IMR-90 (cell line): ENCODE results near the gene CCDC30. TPM values are rescaled to one million over a fixed set of nuclear protein-coding genes. Genes with fewer than 3 reads are reported as not detected.

Experiments used
- ATAC-seq: fragments of 200-7000 bp; cut with Tn5 transposase; 2 replicates; pipeline ENCODE4 v1.9.1; 2020; ENCODE audit warnings: low read depth, mild to moderate bottlenecking, moderate library complexity
- BruUV-seq: library from RNA; stranded (reverse); fragments of 400-500 nt; replicated peaks from 2 replicates; lab custom pipeline; 2021; lab: Mats Ljungman, UMichigan
- CTCF ChIA-PET: fragments of 300-600 bp; formaldehyde crosslinking; extraction: SDS; loops from one replicate; lab custom pipeline; 2021; ENCODE audit warnings: antibody characterized with exemption; lab: Yijun Ruan, JAX
- POLR2A ChIA-PET: fragments of 300-600 bp; sonication (Branson Sonifier 250); formaldehyde crosslinking; loops from one replicate; lab custom pipeline; 2022; ENCODE audit warnings: antibody characterized with exemption; ENCODE audit not compliant: unreplicated experiment; lab: Charles Lee
- DNase-seq: peaks from one replicate; pipeline ENCODE4 v3.0.0; 2013
- H2AFZ ChIP-seq: replicated peaks from 2 replicates; pipeline ENCODE3; 2013; ENCODE audit warnings: low read length, mild to moderate bottlenecking; ENCODE audit not compliant: poor library complexity
- H2AK5ac ChIP-seq: 2 replicates; pipeline ENCODE4 v1.6.1; 2013; ENCODE audit warnings: low read depth, low read length, inconsistent platforms
- H2AK9ac ChIP-seq: replicated peaks from 2 replicates; pipeline ENCODE3; 2013; ENCODE audit warnings: mild to moderate bottlenecking, low read depth, low read length, moderate library complexity; ENCODE audit not compliant: poor library complexity
- H2BK120ac ChIP-seq: 2 replicates; pipeline ENCODE4 v1.6.1; 2013; ENCODE audit warnings: low read depth, low read length, inconsistent platforms
- H2BK15ac ChIP-seq: 3 replicates; pipeline ENCODE4 v1.6.1; 2013; ENCODE audit warnings: low read depth, low read length, inconsistent platforms
- H2BK20ac ChIP-seq: 2 replicates; pipeline ENCODE4 v1.6.1; 2013; ENCODE audit warnings: low read depth, mild to moderate bottlenecking, inconsistent platforms, low read length, moderate library complexity
- H2BK5ac ChIP-seq: 2 replicates; pipeline ENCODE4 v1.6.1; 2013; ENCODE audit warnings: mild to moderate bottlenecking, low read depth, low read length, inconsistent platforms; ENCODE audit not compliant: poor library complexity, severe bottlenecking
- H3K14ac ChIP-seq: replicated peaks from 2 replicates; pipeline ENCODE4 v1.6.1; 2013; ENCODE audit warnings: low read depth, low read length, inconsistent platforms
- H3K18ac ChIP-seq: 2 replicates; pipeline ENCODE4 v1.6.1; 2013; ENCODE audit warnings: low read depth, low read length, control low read depth
- H3K23ac ChIP-seq: 2 replicates; pipeline ENCODE4 v1.6.1; 2013; ENCODE audit warnings: low read depth, low read length, inconsistent platforms
- H3K27ac ChIP-seq: 2 replicates; pipeline ENCODE4 v1.5.1; 2013; ENCODE audit warnings: mild to moderate bottlenecking, control low read depth, low read length; ENCODE audit not compliant: insufficient read depth
- H3K27me3 ChIP-seq: 2 replicates; pipeline ENCODE4 v1.6.1; 2013; ENCODE audit warnings: low read length; ENCODE audit not compliant: control insufficient read depth, insufficient read depth
- H3K36me3 ChIP-seq: 2 replicates; pipeline ENCODE4 v1.6.1; 2013; ENCODE audit warnings: low read length, mixed read lengths; ENCODE audit not compliant: control insufficient read depth, insufficient read depth
- H3K4ac ChIP-seq: 2 replicates; pipeline ENCODE4 v1.6.1; 2013; ENCODE audit warnings: low read depth, low read length, inconsistent platforms
- H3K4me1 ChIP-seq: 2 replicates; pipeline ENCODE4 v1.6.1; 2013; ENCODE audit warnings: low read length, mixed read lengths; ENCODE audit not compliant: control insufficient read depth, insufficient read depth
- H3K4me2 ChIP-seq: 2 replicates; pipeline ENCODE4 v1.6.1; 2013; ENCODE audit warnings: low read depth, mild to moderate bottlenecking, control low read depth, low read length, moderate library complexity
- H3K4me3 ChIP-seq: 2 replicates; pipeline ENCODE4 v1.5.1; 2013; ENCODE audit warnings: low read depth, mild to moderate bottlenecking, control low read depth, low read length, moderate library complexity; ENCODE audit not compliant: insufficient read depth
- H3K56ac ChIP-seq: 2 replicates; pipeline ENCODE4 v1.6.1; 2013; ENCODE audit warnings: low read length, inconsistent platforms; ENCODE audit not compliant: insufficient read depth; ENCODE audit errors: extremely low read depth
- H3K79me1 ChIP-seq, 2 experiments: 2 replicates each; pipeline ENCODE4 v1.6.1; 2013; ENCODE audit warnings: low read length in 2 of 2, inconsistent platforms in 1 of 2, low read depth in 1 of 2
- H3K9ac ChIP-seq: 2 replicates; pipeline ENCODE4 v1.6.1; 2013; ENCODE audit warnings: low read depth, low read length, control low read depth
- H3K9me1 ChIP-seq: 2 replicates; pipeline ENCODE4 v1.6.1; 2013; ENCODE audit warnings: low read length, inconsistent platforms; ENCODE audit not compliant: insufficient read depth
- H3K9me3 ChIP-seq: 2 replicates; pipeline ENCODE4 v1.6.1; 2013; ENCODE audit warnings: low read length; ENCODE audit not compliant: control insufficient read depth, insufficient read depth
- H4K20me1 ChIP-seq: 2 replicates; pipeline ENCODE4 v1.6.1; 2013; ENCODE audit warnings: low read length, inconsistent platforms; ENCODE audit not compliant: insufficient read depth
- H4K5ac ChIP-seq: 2 replicates; pipeline ENCODE4 v1.6.1; 2013; ENCODE audit warnings: mild to moderate bottlenecking, low read depth, low read length, control low read depth
- H4K8ac ChIP-seq, 2 experiments: 2 replicates each; pipeline ENCODE4 v1.6.1; 2013; ENCODE audit warnings: low read depth in 2 of 2, low read length in 2 of 2, control low read depth in 1 of 2, inconsistent platforms in 1 of 2
- H4K91ac ChIP-seq: 2 replicates; pipeline ENCODE4 v1.6.1; 2013; ENCODE audit warnings: low read depth, low read length, inconsistent platforms; ENCODE audit not compliant: insufficient read depth
- BHLHE40 ChIP-seq: fragments of 150-350 bp; IDR thresholded peaks from 2 replicates; pipeline ENCODE4 v1.6.1; 2016; ENCODE audit warnings: mild to moderate bottlenecking, low read depth, low read length
- CEBPB ChIP-seq: IDR thresholded peaks from 2 replicates; pipeline ENCODE4 v1.6.1; 2012; ENCODE audit warnings: low read depth, low read length, improper control_type of control experiment
- CHD1 ChIP-seq: IDR thresholded peaks from 2 replicates; pipeline ENCODE4 v1.6.1; 2012; ENCODE audit warnings: low read depth, low read length, improper control_type of control experiment
- ELK1 ChIP-seq: fragments of 150-350 bp; IDR thresholded peaks from 2 replicates; pipeline ENCODE4 v1.6.1; 2016; ENCODE audit warnings: low read depth, mild to moderate bottlenecking, low read length, moderate library complexity, borderline replicate concordance
- FOS ChIP-seq: fragments of 150-350 bp; IDR thresholded peaks from 2 replicates; pipeline ENCODE4 v1.6.1; 2016; ENCODE audit warnings: low read depth, low read length
- MAFK ChIP-seq: IDR thresholded peaks from 2 replicates; pipeline ENCODE4 v1.6.1; 2012; ENCODE audit warnings: low read depth, low read length, improper control_type of control experiment
- MXI1 ChIP-seq: IDR thresholded peaks from 2 replicates; pipeline ENCODE4 v1.6.1; 2012; ENCODE audit warnings: low read depth, mild to moderate bottlenecking, low read length, moderate library complexity, borderline replicate concordance
- NFE2L2 ChIP-seq: fragments of 150-350 bp; IDR thresholded peaks from 2 replicates; pipeline ENCODE4 v1.6.1; 2016; ENCODE audit warnings: low read depth, mild to moderate bottlenecking, low read length
- POLR2A ChIP-seq: IDR thresholded peaks from 2 replicates; pipeline ENCODE4 v1.6.1; 2012; ENCODE audit warnings: mild to moderate bottlenecking, low read depth, low read length
- RAD21 ChIP-seq: IDR thresholded peaks from 2 replicates; pipeline ENCODE4 v1.6.1; 2012; ENCODE audit warnings: low read length, improper control_type of control experiment
- SMC3 ChIP-seq: fragments of 150-350 bp; IDR thresholded peaks from 2 replicates; pipeline ENCODE4 v1.6.1; 2016; ENCODE audit warnings: low read depth, mild to moderate bottlenecking, antibody characterized with exemption, low read length, moderate library complexity
- WGBS, 2 experiments: methylation state at CpG; one replicate each; pipeline versions ENCODE4 v1.1.5 to v1.1.7; 2013; ENCODE audit warnings: missing lambda C conversion rate in 2 of 2; ENCODE audit not compliant: insufficient read length in 1 of 2; ENCODE audit errors: extremely low coverage in 2 of 2; 5-methylcytosine and 5-hydroxymethylcytosine counted together
- dilution Hi-C: fragments of 300-500 bp; cut with HindIII; formaldehyde crosslinking; loops from one replicate; pipeline ENCODE4 v1.14.3; 2018; ENCODE audit warnings: low sequenced_read_pairs; ENCODE audit not compliant: unreplicated experiment
- in situ Hi-C: fragments of 300-500 bp; cut with MboI; formaldehyde crosslinking; loops from 3 replicates; pipeline ENCODE4 v1.14.3; 2019; ENCODE audit warnings: low sequenced_read_pairs, inconsistent platforms, mixed read lengths
- intact Hi-C: fragments of 100-400 bp; cut with micrococcal nuclease; formaldehyde crosslinking; loops from 2 replicates; pipeline ENCODE4 v1.10.0; 2022
- polyA plus RNA-seq, 3 experiments: library from polyadenylated mRNA; depleted of rRNA; stranded (reverse); fragments of >200 nt; gene quantifications; 2 replicates each; pipeline ENCODE4 v1.2.3, GENCODE V29; 2012; ENCODE audit warnings: low replicate concordance in 1 of 3
- total RNA-seq: library from RNA; depleted of rRNA; stranded (reverse); fragments of >200 nt; gene quantifications from 2 replicates; pipeline ENCODE4 v1.2.3, GENCODE V29; 2012
- TF ChIP-seq, protein P1 (sequence below): fragments of 150-350 bp; IDR thresholded peaks from 2 replicates; pipeline ENCODE4 v1.6.1; 2017; ENCODE audit warnings: mild to moderate bottlenecking, antibody characterized with exemption, low read length, low read depth

CCDC30 gene
- total and polyA plus RNA-seq, 2 of the 4 experiments (the other 2 are of a cell fraction): 0.14 to 0.18 TPM

DNA sequence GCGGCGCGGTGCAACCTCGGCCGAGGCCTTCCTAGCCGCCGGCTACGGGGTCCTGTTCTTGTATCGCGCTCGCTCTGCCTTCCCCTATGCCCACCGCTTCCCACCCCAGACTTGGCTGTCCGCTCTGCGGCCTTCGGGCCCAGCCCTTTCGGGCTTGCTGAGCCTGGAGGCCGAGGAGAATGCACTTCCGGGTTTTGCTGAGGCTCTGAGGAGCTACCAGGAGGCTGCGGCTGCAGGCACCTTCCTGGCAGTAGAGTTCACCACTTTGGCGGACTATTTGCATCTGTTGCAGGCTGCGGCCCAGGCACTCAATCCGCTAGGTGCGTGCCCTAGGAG is 6.4 kb upstream of the CCDC30 start:
- H3K4me2 ChIP-seq: peak overlapping the region; percentile 86
- H4K20me1 ChIP-seq: no peaks in the 10 kb centered on the region
- dilution Hi-C loops (no loop called here), in situ Hi-C loops (no loop called here), intact Hi-C loops (loop anchor here (2.0 kb wide), 2 partner anchors 122 to 280 kb away; partner anchors contain the start of gene FOXJ3)
- peak overlapping the region; percentile 45; the same call in 1 of the 2 replicates for H3K56ac ChIP-seq
- H3K18ac ChIP-seq: peak overlapping the region; percentile 36; the same call in 1 of the 2 replicates
- H3K36me3 ChIP-seq: no peaks in the 10 kb centered on the region
- H2BK15ac ChIP-seq: no peak overlapping the region
- H2BK5ac ChIP-seq: peak overlapping the region; percentile 55
- peak overlapping the region; percentile 100 for H2AFZ ChIP-seq
- peak overlapping the region; percentile 69 for H3K4ac ChIP-seq
- POLR2A ChIA-PET: interaction anchor here (0.6 kb wide), 1 partner anchor 82 kb away, joined by 3 read pairs; no protein-coding TSS in a partner anchor
- H4K91ac ChIP-seq: peak overlapping the region; percentile 88
- CTCF ChIA-PET: no interaction called here
- H3K9ac ChIP-seq: peak overlapping the region; percentile 78
- peak overlapping the region; percentile 99 to 100 for H4K8ac ChIP-seq
- ATAC-seq (peak; percentile 74), DNase-seq (peak; percentile 50)
- peak overlapping the region; percentile 32; the same call in 1 of the 2 replicates for H2BK120ac ChIP-seq
- 15% methylated on average over 6 of the region's 23 CpGs; no CpG with 5 or more reads in 1 of the 2 experiments for WGBS, 2 experiments
- peak overlapping the region; percentile 93 for H2AK9ac ChIP-seq
- BruUV-seq: no TSS peak
- H3K14ac ChIP-seq: peak overlapping the region; percentile 90
- 0 out of 2 replicates have a peak, but pooled peaks cover 7% of the 10 kb centered on the region for H3K9me1 ChIP-seq
- H3K4me1 ChIP-seq: peaks cover 5% of the 10 kb centered on the region
- H3K79me1 ChIP-seq: peaks cover 7 to 16% of the 10 kb centered on the region in 2 experiments
- no peaks in the 10 kb centered on the region for H3K9me3 ChIP-seq
- no peak overlapping the region for H2BK20ac ChIP-seq
- peak overlapping the region; percentile 67 for H3K27ac ChIP-seq
- H2AK5ac ChIP-seq: peak overlapping the region; percentile 32
- TF ChIP-seq FOS: no peak
- no peak for TF ChIP-seq CEBPB
- TF ChIP-seq CHD1: no peak
- TF ChIP-seq ELK1: no peak
- no peak for TF ChIP-seq SMC3
- TF ChIP-seq BHLHE40: no peak
- no peak for TF ChIP-seq RAD21
- TF ChIP-seq, protein P1, sequence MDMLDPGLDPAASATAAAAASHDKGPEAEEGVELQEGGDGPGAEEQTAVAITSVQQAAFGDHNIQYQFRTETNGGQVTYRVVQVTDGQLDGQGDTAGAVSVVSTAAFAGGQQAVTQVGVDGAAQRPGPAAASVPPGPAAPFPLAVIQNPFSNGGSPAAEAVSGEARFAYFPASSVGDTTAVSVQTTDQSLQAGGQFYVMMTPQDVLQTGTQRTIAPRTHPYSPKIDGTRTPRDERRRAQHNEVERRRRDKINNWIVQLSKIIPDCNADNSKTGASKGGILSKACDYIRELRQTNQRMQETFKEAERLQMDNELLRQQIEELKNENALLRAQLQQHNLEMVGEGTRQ: no peak
- TF ChIP-seq MAFK: no peak
- TF ChIP-seq POLR2A: no peak
- no peak for TF ChIP-seq MXI1
- no peak for TF ChIP-seq NFE2L2
- H3K23ac ChIP-seq: peak overlapping the region; percentile 72; the same call in 1 of the 2 replicates
- H3K27me3 ChIP-seq: no peaks in the 10 kb centered on the region
- peak overlapping the region; percentile 95 for H4K5ac ChIP-seq
- peak overlapping the region; percentile 68 for H3K4me3 ChIP-seq
